CD4-positive, alpha-beta T cell treated with Interleukin-17A for 1 hour (primary cell): ENCODE results near the gene IFNGR2.
"Not testable (repeated sequence)": the region's sequence is repeated elsewhere in the genome, so short reads cannot be mapped to it uniquely, and the experiment has no call there.

Experiments used
- DNase-seq: peaks from one replicate; pipeline ENCODE4 v3.0.0-alpha.2; 2020

IFNGR2 gene

DNA sequence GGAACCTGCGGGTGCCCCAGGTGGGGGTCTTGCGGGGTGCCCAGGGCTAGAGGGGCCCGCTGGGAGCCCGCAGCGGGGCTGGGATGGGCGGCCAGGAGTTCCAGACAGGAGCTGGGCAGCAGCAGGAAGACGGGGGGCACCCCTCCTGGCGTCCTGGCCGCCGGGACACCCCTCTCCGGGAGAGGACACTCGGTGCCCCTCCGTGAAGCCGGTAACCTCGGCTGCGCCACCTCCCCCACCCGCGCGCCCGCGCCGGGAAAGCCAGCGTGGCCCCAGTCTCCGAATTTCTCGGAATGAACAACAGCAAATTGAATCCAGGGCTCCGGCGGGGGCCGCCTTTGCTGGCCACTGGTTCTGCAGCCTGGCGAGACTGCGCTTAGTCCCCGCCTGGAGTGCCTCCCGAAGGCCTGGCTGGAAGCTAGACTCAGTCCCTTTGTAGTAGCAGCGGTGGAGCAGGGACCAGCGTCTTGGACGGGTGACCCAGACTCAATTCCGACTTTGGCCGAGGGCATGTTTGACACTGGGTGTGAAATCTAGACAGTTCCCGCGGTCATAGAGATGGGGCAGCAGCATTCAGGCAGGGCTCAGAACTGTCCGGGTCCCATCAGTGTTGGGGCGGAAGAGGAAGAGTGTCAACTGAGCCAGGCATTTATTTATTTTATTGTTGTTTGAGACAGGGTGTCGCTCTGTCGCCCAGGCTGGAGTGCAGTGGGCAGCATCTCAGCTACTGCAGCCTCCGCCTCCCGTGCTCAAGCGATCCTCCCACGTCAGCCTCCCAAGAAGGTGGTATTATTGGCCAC lies 773 bp downstream of the IFNGR2 start:
- DNase-seq = peak; percentile 26

DNA sequence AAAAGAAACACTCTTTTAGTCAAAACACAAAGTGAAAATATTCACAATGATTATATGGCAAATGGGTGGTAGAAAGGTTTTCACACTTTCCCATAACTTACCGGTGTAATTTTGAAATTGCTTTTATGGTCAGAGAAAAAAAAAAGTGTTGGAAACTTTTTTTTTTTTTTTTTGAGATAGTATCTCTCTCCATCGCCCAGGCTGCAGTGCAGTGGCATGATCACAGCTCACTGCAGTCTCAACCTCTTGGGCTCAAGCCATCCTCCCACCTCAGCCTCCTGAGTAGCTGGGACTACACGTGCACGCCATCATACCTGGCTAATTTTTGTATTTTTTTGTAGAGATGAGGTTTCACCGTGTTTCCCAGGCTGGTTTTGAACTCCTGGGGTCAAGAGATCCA lies 3.3 kb downstream of the IFNGR2 start:
- DNase-seq = no peak

DNA sequence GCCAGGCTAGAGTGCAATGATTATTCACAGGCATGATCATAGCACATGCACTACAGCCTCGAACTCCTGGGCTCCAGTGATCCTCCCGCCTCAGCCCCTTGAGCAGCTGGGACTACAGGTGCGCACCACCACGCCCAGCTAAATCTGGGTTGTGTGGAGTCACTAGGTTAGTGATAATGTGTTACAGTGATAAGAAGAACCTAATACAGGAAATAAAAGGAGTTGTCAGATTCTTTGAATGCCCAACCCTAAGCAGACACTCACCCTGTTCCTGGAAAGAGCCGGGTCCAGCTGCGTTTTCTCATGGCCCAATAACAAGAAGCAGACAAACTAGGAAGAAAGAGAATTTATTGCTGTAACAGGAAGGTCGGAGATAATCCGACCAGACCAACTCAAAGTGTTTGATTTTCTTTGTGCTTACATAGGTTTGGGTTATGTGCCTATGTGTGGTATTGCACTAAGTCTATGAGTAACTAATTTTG lies 8.8 kb downstream of the IFNGR2 start:
- DNase-seq = no peak

DNA sequence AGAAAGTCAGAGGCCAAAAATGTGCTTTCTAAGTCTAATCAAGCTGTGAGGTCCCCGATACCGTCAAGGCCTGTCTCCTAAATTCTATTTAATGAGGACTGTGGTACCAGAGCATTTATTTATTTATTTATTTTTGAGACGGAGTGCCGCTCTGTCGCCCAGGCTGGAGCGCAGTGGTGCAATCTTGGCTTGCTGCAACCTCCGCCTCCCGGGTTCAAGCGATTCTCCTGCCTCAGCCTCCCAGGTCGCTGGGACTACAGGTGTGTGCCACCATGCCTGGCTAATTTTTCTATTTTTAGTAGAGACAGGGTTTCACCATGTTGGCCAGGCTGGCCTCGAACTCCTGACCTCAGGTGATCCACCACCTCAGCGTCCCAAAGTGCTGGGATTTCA lies 9.2 kb downstream of the IFNGR2 start:
- not testable (repeated sequence) for DNase-seq

DNA sequence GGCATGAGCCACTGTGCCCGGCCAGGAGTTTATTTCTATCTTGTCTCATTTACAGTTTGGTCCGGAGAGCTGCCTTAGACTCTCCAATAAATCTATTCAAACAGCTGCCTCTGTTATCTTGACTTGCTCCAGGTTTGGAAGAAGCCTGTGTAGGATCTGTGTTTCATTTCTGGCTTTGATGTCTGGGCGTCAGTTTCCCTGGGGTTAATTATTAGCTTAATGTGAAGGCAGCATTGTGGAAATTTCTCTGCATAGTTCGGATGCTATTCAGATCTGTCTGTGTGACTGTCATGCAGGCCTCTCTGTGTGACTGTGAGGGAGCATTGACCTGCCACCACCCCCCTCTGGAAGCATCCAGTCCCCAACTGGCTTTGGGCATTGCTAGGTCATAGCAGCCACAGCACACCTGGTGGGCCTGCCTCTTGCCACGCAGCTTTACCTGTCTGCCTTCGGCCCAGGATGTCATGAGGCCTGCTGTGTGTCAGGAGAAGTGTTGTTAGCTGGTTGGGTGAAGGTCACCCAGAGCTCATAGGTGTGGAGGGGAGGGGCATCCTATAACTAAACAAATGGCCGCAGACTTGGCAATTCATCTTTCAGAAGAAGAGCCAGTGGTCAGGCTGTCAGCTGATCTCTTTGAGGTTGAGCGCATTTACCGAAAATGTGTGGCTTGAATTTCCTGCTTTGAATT lies 9.8 kb downstream of the IFNGR2 start:
- DNase-seq = no peak

DNA sequence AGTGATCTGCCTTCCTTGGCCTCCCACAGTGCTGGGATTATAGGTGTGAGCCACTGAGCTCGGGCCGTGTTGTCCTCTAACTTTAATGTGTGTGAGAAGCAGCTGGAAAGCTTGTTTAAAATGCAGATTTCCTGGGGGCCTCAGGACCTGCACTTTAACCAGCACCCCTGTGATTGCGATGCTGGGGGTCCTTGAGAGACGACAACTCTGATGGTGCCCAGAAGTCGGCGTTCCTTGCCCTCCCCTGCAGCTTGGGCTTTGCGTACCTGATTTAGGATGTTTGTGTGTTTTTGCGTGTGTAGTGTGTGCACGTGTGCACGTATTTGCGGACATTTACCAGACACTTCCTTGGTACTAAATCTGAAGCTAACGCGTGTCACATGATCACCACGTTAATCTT lies 10.9 kb downstream of the IFNGR2 start:
- no peak for DNase-seq

DNA sequence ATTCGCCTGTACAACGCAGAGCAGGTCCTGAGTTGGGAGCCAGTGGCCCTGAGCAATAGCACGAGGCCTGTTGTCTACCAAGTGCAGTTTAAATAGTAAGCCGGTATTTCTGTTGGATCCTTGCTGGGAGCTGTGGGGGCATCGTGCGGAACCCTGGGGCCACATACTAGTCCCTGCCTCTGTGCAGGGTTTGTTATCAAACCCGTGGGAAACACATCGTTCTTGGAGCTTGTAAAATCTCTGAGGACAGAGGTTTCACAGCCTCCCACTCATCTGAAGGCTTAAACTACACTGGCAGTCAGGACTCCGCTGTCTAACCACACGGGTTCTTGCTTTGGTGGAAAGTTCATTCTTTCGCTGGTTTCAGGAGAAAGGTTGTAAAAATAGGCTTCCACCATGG lies 11.7 kb downstream of the IFNGR2 start:
- no peak for DNase-seq

DNA sequence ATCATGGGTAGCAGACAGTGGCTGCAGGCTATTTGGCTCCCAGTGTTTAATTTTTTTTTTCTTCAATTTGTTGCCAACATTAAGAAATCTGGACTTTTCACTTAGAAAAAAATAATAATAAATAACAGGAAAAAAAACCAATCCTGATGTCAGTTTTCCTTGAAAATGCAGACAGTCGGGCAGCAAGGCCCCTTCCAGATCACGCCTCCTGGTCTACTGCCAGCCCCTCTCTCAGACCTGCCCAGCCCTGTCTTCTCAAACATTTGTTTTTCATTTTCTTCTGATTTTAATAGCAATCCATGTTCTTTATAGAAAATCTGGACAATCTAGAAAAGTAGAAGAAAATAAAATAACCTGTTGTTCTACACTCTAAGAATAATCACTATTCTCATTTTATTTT lies 15.5 kb downstream of the IFNGR2 start:
- no peak for DNase-seq

DNA sequence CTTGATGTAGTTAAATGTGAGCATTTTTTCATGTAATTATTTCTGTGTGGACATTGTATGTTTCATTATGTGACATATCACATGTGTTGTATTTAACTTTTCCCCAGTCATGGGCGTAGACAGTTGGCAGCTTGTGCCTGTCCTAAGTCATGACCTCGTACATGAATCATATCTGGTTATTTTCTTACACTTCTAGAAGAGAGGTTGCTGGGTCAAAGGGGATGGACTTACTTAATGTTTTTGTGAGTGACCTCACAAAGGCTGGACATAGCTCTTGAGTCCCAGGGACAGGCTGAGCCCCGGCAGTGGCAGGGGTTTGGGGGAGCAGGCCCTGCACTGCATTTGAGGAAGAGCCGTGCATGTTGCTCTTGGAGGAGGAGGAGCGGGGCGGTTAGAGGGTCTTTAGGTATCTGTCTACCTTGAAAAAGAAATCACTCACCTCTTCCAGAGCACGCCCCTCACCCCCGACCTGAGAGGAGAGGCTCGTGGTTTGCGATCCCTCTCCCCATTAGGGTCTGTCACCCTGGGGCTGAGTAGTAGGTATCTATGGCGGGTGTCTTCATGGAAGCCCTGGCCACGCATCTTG lies 16.4 kb downstream of the IFNGR2 start:
- DNase-seq = no peak

DNA sequence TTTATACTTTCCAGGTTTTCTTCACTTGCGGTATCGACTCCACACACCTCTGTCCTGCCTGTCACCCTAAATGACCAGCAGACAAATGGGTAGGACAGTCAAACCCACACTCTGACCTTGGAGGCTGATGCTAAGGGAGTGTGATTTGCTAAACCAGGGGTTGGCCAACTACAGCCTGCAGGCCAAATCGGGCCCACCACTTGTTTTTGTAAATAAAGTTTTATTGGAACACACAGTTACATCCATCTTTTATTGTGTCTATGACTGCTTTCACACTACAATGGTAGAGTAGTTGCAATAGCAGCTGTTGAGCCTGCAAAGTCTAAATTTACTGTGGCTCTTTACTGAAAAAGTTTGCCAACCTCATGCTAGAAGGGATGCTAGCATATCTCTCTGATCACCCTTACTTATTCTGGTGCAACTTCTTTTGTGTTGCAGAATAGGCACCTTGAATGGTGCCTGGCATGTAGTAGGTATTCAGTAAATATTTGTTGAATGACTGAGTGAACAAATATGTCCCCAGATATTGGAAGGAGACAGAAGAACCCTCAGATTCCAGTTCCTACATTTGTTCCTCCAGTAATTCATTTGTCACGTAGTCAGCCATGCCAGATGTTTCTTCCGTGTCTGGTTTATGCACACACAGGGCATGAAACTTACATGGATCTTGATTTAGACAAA lies 18.6 kb downstream of the IFNGR2 start:
- DNase-seq = no peak

DNA sequence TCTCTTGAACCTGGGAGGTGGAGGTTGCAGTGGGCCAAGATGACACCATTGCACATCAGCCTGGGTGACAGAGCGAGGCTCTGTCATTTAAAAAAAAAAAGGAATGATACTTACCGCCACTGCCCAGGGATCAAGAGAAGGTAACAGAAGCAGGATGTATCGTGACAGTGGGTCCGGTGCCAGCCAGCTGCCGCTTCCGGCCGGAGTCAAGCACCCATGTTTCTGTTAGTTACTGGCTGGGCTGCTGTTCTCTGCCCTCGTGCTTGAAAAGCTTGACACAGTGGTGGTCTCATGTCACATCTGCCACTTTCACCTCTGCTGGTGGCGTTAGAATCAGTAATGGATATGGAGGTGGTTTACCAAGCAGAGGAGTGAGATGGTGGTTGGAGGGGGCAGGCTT lies 21.0 kb downstream of the IFNGR2 start:
- DNase-seq = no peak

DNA sequence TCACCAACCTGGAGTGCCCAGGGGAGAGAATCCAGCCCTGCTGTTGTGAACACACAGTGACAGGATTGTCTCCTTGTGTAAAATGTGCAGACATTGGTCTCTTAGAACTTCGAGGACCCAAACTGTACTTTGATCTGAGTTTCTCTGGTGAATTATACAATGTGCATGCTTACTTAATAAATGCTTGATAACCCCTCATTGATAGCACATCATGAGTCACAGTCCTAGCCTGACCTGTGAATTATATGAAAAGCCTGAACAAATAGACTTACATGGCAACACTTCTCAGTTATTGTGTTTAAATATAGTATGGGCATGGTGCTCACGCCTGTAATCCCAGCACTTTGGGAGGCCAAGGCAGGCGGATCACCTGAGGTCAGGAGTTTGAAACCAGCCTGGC lies 22.6 kb downstream of the IFNGR2 start:
- DNase-seq = no peak

DNA sequence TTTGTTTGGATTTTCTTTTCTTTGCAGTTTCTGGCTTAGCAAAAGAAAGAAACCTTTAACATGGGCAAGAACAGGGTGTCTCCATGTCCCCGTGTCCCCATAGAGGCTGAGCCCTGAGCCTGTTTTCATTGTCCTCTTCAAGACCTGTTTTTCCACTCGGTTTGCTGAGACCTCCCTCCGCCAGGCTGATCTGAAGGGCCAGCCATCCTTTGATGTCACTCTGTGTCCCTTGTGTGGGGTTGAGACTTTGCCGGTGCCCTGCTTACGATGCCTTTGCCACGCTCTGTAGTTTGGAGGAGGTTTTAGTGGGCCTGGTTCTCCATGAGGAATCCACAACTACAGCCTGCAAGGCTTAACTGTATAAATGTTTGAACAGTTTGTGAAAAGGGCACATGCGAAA lies 23.8 kb downstream of the IFNGR2 start:
- DNase-seq = no peak

DNA sequence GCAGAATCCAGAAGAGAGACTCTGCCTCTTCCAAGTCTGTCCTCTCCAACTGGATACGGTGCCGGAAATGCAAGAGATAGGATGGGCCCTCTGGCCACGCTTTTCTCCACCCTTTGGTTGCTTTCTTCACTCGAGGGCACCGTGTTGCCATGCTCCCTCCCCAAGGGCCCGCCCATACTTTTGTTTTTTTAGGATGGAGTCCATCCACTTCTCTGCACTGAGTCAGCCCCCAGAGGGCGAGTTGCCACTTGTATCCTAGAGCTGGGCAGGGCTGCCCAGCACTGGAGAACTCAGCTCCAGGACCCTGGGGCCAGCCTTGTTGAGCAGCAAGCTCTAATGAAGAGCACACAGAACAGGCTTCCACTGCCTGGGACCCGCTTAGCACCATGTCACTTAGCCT lies 25.5 kb downstream of the IFNGR2 start:
- DNase-seq = no peak

DNA sequence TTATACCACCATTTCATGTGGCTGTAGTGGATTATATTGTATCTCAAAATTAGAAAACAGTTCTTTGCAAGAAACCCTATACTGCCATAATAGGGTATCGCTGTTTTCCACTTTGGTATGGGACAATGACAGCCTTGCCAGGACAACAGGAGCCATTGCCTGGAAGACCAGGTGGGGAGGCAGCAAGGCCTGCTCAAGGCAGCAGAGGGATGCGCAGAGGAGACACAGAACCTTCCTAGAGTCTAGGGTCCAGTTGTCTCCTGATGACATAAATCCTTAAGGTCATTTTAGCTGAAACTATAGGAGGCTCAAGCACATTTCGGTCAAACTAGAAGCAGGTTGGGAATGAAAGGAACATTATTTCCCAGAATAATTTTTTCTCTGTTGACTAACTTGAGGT lies 27.6 kb downstream of the IFNGR2 start:
- no peak for DNase-seq

DNA sequence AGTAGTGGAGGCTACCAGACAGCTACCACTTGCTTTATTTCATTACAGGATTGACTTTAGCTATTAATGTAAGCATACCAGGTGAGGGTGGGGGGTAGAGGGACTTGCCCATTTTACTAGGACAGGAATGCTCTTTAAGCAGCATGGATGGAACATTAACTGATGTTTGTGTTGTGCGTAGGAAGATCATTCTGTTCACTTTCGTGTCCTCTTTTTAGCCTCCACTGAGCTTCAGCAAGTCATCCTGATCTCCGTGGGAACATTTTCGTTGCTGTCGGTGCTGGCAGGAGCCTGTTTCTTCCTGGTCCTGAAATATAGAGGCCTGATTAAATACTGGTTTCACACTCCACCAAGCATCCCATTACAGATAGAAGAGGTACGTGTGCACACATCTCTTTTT lies 29.3 kb downstream of the IFNGR2 start:
- DNase-seq = no peak

DNA sequence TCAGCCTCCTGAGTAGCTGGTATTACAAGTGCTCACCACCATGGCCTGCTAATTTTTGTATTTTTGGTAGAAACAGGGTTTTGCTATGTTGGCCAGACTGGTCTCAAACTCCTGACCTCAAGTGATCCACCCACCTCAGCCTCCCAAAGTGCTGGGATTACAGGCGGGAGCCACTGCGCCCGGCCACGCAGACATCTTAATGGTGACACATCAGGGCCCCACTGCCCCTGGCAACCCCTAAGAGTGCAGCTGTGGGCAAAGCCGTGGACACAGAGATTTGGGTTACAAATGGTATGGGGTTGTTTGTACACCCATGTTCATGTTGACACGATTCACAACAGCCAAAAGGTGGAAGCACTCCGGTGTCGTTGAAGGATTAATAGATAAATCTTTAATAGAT lies 29.8 kb downstream of the IFNGR2 start:
- no peak for DNase-seq

DNA sequence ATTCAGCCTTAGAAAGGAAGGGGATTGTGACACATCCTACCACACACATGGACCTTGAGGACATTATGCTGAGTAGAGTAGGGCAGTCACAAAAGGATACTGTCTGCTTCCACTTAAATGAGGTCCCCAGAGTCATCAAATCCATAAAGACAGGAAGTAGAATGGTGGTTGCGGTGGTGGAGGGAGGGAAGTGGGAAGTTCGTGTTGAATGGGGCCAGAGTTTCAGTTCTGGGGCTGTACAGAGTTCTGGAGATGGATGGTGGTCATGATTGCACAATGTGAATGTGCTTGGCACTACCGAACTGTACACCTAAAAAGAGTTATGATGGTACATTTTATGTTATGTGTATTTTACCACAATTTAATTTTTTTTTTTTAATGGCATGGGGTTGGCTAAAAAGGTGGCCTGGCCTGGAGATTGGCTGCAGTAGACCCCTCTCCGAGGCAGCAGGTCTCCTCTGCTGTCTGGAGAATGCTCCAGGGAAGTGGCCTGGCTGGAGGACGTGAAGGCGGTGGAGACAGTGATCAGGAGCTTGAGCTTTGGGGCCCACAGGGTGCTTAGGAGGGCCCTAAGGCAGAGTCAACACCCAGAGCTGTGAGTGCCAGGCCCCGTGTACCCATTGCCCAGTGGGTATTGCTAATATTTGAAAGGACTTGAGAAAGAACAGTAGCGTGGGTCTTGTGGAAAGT lies 30.4 kb downstream of the IFNGR2 start:
- peak; percentile 9 for DNase-seq

DNA sequence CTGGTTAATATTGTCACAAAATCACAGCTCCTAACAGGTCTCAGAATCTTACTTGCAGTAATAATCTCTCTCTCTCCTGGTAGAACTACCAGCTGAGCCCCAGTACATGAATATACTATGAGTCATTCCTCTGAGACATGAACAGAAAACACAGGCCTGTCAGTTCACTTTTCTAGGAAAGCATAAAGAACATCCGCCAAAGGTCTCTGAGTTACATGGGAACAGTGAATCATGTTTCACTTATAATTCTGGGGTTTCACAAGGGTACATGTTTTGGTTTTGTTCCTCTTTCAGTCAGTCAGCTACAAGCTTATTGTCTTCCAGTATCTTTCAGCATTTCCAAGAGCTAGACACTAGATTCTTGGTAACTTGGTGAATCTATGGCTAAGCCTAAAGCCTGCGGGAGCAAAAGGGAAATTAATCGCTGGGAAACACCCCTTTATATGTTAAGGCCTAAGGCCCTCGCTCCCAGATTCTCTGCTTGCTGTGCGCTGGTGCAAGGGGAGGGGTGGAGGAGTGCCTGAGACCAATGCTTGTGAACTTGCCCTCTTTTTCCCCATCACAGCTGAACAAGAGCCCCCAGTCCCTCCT lies 31.7 kb downstream of the IFNGR2 start:
- DNase-seq = peak; percentile 18

DNA sequence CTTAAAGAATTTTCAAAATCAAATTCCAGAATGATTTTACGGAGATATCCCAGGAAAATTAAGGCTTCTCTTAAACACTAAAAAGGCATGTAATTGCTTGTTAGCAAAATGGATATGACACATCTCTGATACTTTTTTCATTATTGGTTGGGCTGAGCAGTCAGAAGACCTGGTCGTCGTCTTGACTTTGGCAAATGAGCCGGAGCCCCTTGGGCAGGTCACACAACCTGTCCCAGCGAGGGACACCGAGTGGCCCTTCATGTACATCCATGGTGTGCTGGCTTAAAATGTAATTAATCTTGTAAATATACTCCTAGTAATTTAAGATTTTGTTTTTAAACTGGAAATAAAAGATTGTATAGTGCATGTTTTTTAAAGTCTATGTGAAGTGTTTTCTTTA lies 33.9 kb downstream of the IFNGR2 start:
- DNase-seq = no peak

DNA sequence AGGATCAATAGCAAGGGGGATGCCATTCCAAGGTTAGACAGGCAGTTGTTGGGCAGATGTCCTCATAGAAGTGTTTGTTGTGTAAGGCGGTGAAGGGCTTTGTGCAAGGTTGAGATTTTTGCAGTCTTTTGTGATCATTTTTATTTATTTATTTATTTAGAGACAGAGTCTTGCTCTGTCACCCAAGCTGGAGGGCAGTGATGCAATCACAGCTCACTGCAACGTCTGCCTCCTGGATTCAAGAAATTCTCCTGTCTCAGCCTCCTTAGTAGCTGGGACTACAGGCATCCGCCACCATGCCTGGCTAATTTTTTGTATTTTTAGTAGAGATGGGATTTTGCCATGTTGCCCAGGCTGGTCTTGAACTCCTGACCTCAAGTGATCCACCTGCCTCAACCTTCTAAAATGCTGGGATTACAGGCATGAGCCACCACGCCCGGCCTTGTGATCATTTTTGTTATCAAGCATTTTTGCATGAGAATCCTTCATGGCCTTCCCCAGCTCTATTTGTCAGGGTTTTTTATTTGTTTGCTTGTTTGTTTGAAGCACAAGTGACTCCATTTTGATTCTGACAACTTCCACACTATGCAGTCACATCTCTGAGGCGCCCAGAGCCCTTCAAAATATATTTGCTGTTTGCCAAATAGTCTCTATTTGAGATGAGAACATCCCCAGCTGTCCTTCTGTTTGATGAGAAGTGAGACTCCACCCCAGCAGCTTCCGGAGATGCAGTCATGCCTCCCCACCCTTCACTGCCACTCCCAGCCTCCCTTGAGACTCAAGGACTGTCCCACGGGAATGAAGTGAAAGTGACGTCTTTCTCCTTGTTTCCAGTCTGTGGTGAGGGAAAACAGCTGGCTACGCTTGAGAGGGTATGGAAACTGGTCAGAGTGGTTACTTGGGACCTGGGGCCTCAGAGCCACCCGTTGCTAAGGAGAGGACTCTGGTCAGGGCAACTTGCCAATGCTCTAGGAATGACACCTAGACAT lies 38.6 kb downstream of the IFNGR2 start:
- DNase-seq = no peak
